Measurements from ENCODE around the gene CMTM4. TPM values are rescaled to one million over a fixed set of nuclear protein-coding genes. Genes with fewer than 3 reads are reported as not detected.

The CMTM4 gene
- total and polyA plus RNA-seq, 9 donors = 7.5 to 15.5 (median 10.0) TPM

GRCh38 chr16:66649636-66650205 lies 46.8 kb downstream of the CMTM4 start:
- Histone ChIP-seq H3K4me3 (ENCODE audit: low read length) (no peak overlapping the region), H3K36me3 (ENCODE audit: control insufficient read depth, insufficient read depth, low read length) (no peaks in the 10 kb centered on the region), H3K9me3 (replicated peaks; ENCODE audit: control insufficient read depth, low read depth, low read length) (no peaks in the 10 kb centered on the region), H3K27me3 (ENCODE audit: control insufficient read depth, insufficient read depth, low read length) (no peaks in the 10 kb centered on the region), H3K27ac (ENCODE audit: low read length) (no peak overlapping the region), H3K4me1 (ENCODE audit: control insufficient read depth, insufficient read depth, low read length) (peaks cover 5% of the 10 kb centered on the region)
- DNase-seq = no peak
- WGBS (ENCODE audit: insufficient coverage) = 78% methylated on average over 3 of the region's 9 CpGs

GRCh38 chr16:66649167-66649566 lies 47.4 kb downstream of the CMTM4 start:
- peaks cover 5% of the 10 kb centered on the region for H3K4me1 ChIP-seq (ENCODE audit: control insufficient read depth, insufficient read depth, low read length)
- no peaks in the 10 kb centered on the region for H3K9me3 ChIP-seq (replicated peaks; ENCODE audit: control insufficient read depth, low read depth, low read length)
- H3K27ac ChIP-seq (ENCODE audit: low read length) = no peak overlapping the region
- no CpG with 5 or more reads among the region's 2 CpGs for WGBS (ENCODE audit: insufficient coverage)
- H3K27me3 ChIP-seq (ENCODE audit: control insufficient read depth, insufficient read depth, low read length) = no peaks in the 10 kb centered on the region
- DNase-seq = no peak
- H3K36me3 ChIP-seq (ENCODE audit: control insufficient read depth, insufficient read depth, low read length) = no peaks in the 10 kb centered on the region
- no peak overlapping the region for H3K4me3 ChIP-seq (ENCODE audit: low read length)

GRCh38 chr16:66647866-66648265 lies 48.7 kb downstream of the CMTM4 start:
- peaks cover 5% of the 10 kb centered on the region for H3K4me1 ChIP-seq (ENCODE audit: control insufficient read depth, insufficient read depth, low read length)
- WGBS (ENCODE audit: insufficient coverage) = no CpG with 5 or more reads among the region's 1 CpG
- H3K36me3 ChIP-seq (ENCODE audit: control insufficient read depth, insufficient read depth, low read length) = no peaks in the 10 kb centered on the region
- no peak overlapping the region for H3K4me3 ChIP-seq (ENCODE audit: low read length)
- H3K27ac ChIP-seq (ENCODE audit: low read length) = no peak overlapping the region
- DNase-seq = no peak
- H3K9me3 ChIP-seq (replicated peaks; ENCODE audit: control insufficient read depth, low read depth, low read length) = no peaks in the 10 kb centered on the region
- H3K27me3 ChIP-seq (ENCODE audit: control insufficient read depth, insufficient read depth, low read length) = no peaks in the 10 kb centered on the region

- Histone ChIP-seq H3K36me3 (ENCODE audit: control insufficient read depth, insufficient read depth, low read length) (no peaks in the 10 kb centered on the region), H3K27ac (ENCODE audit: low read length) (no peak overlapping the region), H3K4me3 (ENCODE audit: low read length) (no peak overlapping the region), H3K4me1 (ENCODE audit: control insufficient read depth, insufficient read depth, low read length) (no peaks in the 10 kb centered on the region), H3K9me3 (replicated peaks; ENCODE audit: control insufficient read depth, low read depth, low read length) (no peaks in the 10 kb centered on the region), H3K27me3 (ENCODE audit: control insufficient read depth, insufficient read depth, low read length) (no peaks in the 10 kb centered on the region)
- WGBS (ENCODE audit: insufficient coverage) = no CpG with 5 or more reads among the region's 1 CpG
- DNase-seq = no peak
Measured at GRCh38 chr16:66641387-66641786, 55.2 kb downstream of the CMTM4 start.

GRCh38 chr16:66640724-66641314 lies 55.7 kb downstream of the CMTM4 start:
- H3K4me3 ChIP-seq (ENCODE audit: low read length) = no peak overlapping the region
- H3K27me3 ChIP-seq (ENCODE audit: control insufficient read depth, insufficient read depth, low read length) = no peaks in the 10 kb centered on the region
- H3K9me3 ChIP-seq (replicated peaks; ENCODE audit: control insufficient read depth, low read depth, low read length) = no peaks in the 10 kb centered on the region
- H3K4me1 ChIP-seq (ENCODE audit: control insufficient read depth, insufficient read depth, low read length) = no peaks in the 10 kb centered on the region
- no peaks in the 10 kb centered on the region for H3K36me3 ChIP-seq (ENCODE audit: control insufficient read depth, insufficient read depth, low read length)
- WGBS (ENCODE audit: insufficient coverage) = no CpG with 5 or more reads among the region's 3 CpGs
- no peak overlapping the region for H3K27ac ChIP-seq (ENCODE audit: low read length)
- no peak for DNase-seq

- Histone ChIP-seq H3K27ac (ENCODE audit: low read length) (no peak overlapping the region), H3K4me3 (ENCODE audit: low read length) (no peak overlapping the region), H3K27me3 (ENCODE audit: control insufficient read depth, insufficient read depth, low read length) (no peaks in the 10 kb centered on the region), H3K9me3 (replicated peaks; ENCODE audit: control insufficient read depth, low read depth, low read length) (no peaks in the 10 kb centered on the region), H3K4me1 (ENCODE audit: control insufficient read depth, insufficient read depth, low read length) (no peaks in the 10 kb centered on the region), H3K36me3 (ENCODE audit: control insufficient read depth, insufficient read depth, low read length) (no peaks in the 10 kb centered on the region)
- WGBS (ENCODE audit: insufficient coverage) = 78% methylated on average over 2 of the region's 6 CpGs
- no peak for DNase-seq
Measured at GRCh38 chr16:66639091-66639885, 57.3 kb downstream of the CMTM4 start.

GRCh38 chr16:66637806-66638205 lies 58.7 kb downstream of the CMTM4 start:
- Histone ChIP-seq H3K4me1 (ENCODE audit: control insufficient read depth, insufficient read depth, low read length) (no peaks in the 10 kb centered on the region), H3K4me3 (ENCODE audit: low read length) (no peak overlapping the region), H3K27me3 (ENCODE audit: control insufficient read depth, insufficient read depth, low read length) (no peaks in the 10 kb centered on the region), H3K9me3 (replicated peaks; ENCODE audit: control insufficient read depth, low read depth, low read length) (no peaks in the 10 kb centered on the region), H3K36me3 (ENCODE audit: control insufficient read depth, insufficient read depth, low read length) (no peaks in the 10 kb centered on the region), H3K27ac (ENCODE audit: low read length) (no peak overlapping the region)
- DNase-seq = no peak
- 85% methylated on average over 2 of the region's 3 CpGs for whole genome bisulfite sequencing (ENCODE audit: insufficient coverage)

GRCh38 chr16:66636199-66636598 lies 60.3 kb downstream of the CMTM4 start:
- WGBS (ENCODE audit: insufficient coverage) = 75% methylated on average over 3 of the region's 5 CpGs
- H3K9me3 ChIP-seq (replicated peaks; ENCODE audit: control insufficient read depth, low read depth, low read length) = no peaks in the 10 kb centered on the region
- DNase-seq = no peak
- no peak overlapping the region for H3K27ac ChIP-seq (ENCODE audit: low read length)
- no peaks in the 10 kb centered on the region for H3K36me3 ChIP-seq (ENCODE audit: control insufficient read depth, insufficient read depth, low read length)
- no peaks in the 10 kb centered on the region for H3K4me1 ChIP-seq (ENCODE audit: control insufficient read depth, insufficient read depth, low read length)
- H3K27me3 ChIP-seq (ENCODE audit: control insufficient read depth, insufficient read depth, low read length) = no peaks in the 10 kb centered on the region
- no peak overlapping the region for H3K4me3 ChIP-seq (ENCODE audit: low read length)

GRCh38 chr16:66635406-66635805 lies 61.1 kb downstream of the CMTM4 start:
- H3K4me1 ChIP-seq (ENCODE audit: control insufficient read depth, insufficient read depth, low read length) = no peaks in the 10 kb centered on the region
- no peak for DNase-seq
- H3K27me3 ChIP-seq (ENCODE audit: control insufficient read depth, insufficient read depth, low read length) = no peaks in the 10 kb centered on the region
- 89% methylated on average over 2 of the region's 6 CpGs for WGBS (ENCODE audit: insufficient coverage)
- no peaks in the 10 kb centered on the region for H3K36me3 ChIP-seq (ENCODE audit: control insufficient read depth, insufficient read depth, low read length)
- H3K9me3 ChIP-seq (replicated peaks; ENCODE audit: control insufficient read depth, low read depth, low read length) = no peaks in the 10 kb centered on the region
- no peak overlapping the region for H3K4me3 ChIP-seq (ENCODE audit: low read length)
- H3K27ac ChIP-seq (ENCODE audit: low read length) = no peak overlapping the region

GRCh38 chr16:66634527-66635196 lies 61.9 kb downstream of the CMTM4 start:
- Histone ChIP-seq H3K36me3 (ENCODE audit: control insufficient read depth, insufficient read depth, low read length) (no peaks in the 10 kb centered on the region), H3K4me3 (ENCODE audit: low read length) (no peak overlapping the region), H3K27ac (ENCODE audit: low read length) (no peak overlapping the region), H3K9me3 (replicated peaks; ENCODE audit: control insufficient read depth, low read depth, low read length) (no peaks in the 10 kb centered on the region), H3K4me1 (ENCODE audit: control insufficient read depth, insufficient read depth, low read length) (no peaks in the 10 kb centered on the region), H3K27me3 (ENCODE audit: control insufficient read depth, insufficient read depth, low read length) (no peaks in the 10 kb centered on the region)
- no peak for DNase-seq
- 100% methylated on average over 2 of the region's 4 CpGs for WGBS (ENCODE audit: insufficient coverage)

Measured in muscle of leg (tissue), 11 donors.